Fibroblast of the aortic adventitia (primary cell): ENCODE measurements around the gene ANO8. TPM values are rescaled to one million over a fixed set of nuclear protein-coding genes. Genes with fewer than 3 reads are reported as not detected.
"Not testable (repeated sequence)": the region's sequence is repeated elsewhere in the genome, so short reads cannot be mapped to it uniquely, and the experiment has no call there.

Experiments
- DNase-seq: peaks from one replicate; pipeline ENCODE4 v3.0.0-alpha.2; 2010; ENCODE audit warnings: low read depth
- H3K4me3 ChIP-seq: 2 replicates; pipeline ENCODE4 v1.5.1; 2011; ENCODE audit warnings: low read depth, mild to moderate bottlenecking, control low read depth, low read length, moderate library complexity
- CTCF ChIP-seq: IDR thresholded peaks from 2 replicates; pipeline ENCODE4 v1.5.1; 2011; ENCODE audit warnings: mild to moderate bottlenecking, low read length, control low read depth, inconsistent platforms; ENCODE audit not compliant: insufficient read depth
- total RNA-seq: library from RNA; depleted of rRNA; stranded (reverse); fragments of >200 nt; gene quantifications from 2 replicates; pipeline ENCODE4 v1.2.3, GENCODE V29; 2012; ENCODE audit warnings: low replicate concordance

Gene ANO8
- total RNA-seq, 1 donor: 6.1 TPM

DNA sequence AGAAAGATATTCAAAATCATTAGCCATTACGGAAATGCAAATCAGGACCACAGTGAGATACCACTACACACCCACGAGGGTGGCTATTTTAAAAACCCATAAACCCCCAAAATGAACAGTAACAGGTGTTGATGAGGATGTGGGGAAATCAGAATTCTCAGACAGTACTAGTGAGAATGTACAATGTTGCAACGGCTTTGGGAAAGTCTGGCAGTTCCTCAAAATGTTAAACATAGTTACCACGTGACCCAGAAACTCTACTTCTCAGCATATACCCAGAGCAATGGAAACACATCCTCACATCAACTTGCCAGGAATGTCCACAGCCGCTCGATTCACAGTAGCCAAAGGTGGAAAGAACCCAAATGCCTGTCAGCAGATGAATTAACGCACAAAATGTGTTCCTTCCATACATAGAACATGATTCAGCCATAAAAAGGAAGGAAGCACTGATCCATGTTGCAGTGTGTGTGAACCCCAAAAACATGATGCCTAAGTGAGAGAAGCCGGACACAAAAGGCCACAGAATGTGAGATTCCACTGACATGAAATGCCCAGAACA, 35.5 kb upstream of the ANO8 start:
- peak; percentile 80 for DNase-seq
- H3K4me3 ChIP-seq: no peak overlapping the region
- TF ChIP-seq CTCF: no peak

- H3K4me3 ChIP-seq: no peak overlapping the region
These were observed 30.7 kb upstream of the ANO8 start for GRCh38 chr19:17365361-17365760.

DNA sequence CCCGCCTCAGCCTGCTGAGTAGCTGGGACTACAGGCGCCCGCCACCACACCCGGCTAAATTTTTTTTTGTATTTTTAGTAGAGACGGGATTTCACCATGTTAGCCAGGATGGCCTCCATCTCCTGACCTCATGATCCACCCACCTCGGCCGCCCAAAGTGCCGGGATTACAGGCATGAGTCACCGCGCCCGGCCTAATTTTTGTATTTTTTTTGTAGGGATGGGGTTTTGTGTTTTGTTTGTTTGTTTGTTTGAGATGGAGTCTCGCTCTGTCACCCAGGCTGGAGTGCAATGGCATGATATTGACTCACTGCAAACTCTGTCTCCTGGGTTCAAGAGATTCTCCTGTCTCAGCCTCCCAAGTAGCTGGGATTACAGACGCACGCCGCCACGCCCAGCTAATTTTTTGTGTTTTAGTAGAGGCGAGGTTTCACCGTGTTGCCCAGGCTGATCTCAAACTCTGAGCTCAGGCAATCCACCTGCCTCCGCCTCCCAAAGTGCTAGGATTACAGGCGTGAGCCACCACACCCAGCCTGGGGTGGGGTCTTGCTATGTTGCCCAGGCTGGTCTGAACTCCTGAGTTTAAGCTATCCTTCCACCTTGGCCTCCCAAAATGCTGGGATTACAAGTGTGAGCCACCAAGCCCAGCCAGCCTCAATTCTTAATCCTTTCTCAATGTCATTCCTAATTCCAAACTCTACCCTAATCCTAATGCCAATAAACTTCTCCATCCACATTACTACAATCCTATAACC, 29.4 kb upstream of the ANO8 start:
- not testable (repeated sequence) for H3K4me3 ChIP-seq, DNase-seq

More at GRCh38 chr19:17365361-17365760, 30.7 kb upstream of the ANO8 start:
- TF ChIP-seq CTCF: no peak
- DNase-seq: no peak

DNA sequence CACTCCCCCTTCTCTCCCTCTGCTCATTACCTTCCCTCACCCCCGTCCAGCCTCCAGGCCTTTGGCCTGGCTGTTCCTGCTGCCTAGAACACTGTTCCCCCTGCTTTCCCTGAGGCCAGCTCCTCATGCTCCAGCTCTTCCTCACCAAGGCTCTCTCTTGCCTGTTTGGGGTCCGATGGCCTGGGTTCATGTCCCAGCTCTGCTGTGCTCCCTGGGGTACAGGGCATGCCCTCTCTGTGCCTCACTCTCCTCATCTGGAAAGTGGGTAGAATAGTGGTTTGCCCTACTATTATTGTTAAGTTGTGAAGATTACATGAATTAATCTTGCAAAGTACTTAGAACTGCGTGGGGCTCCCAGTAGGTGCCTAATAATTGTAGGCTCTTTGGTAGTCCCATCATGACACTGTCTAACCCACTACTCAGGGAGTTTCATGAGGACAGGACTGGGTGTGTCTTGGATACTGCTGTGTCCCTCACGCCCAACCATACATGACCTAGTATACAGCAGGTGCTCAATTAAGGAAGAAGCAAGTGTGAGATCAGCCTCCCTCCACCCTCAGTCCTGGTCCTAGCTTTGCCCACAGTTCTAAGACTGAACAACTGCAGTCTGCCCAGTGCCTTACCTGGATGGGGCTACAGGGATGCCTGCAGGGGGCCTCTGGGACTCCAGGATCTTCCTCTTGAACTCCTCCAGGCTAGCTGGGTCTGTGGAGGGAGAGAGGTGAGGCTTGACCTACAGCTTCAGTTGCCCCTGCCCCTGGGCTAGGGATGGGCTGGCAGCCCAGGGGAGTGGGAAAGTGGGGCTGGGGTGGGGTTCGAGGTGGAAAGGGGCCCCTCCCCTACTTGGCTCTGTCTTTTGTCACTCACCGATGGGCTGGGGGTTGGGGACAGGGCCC, 25.5 kb upstream of the ANO8 start:
- DNase-seq: no peak
- H3K4me3 ChIP-seq: no peak overlapping the region
- no peak for TF ChIP-seq CTCF

DNA sequence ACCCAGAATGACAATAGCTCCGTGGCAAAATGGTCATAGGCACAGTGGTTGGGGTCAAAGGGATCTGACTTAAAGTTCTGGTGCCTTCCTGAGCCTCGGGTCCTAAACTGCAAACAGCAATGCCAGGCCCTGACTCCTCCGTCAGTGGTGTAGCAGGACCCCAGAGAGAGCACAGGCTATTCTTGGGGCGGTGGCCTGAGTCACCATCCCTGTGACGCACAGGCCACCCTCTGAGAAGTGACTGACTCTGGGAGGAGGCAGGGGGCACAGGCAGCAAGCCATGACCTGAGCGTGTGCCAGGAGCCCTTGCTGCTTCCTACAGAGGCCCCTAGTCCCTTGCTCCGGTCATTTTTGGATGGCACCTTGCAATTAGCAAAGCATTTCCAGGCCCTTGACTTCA, 23.7 kb upstream of the ANO8 start:
- DNase-seq: no peak
- no peak overlapping the region for H3K4me3 ChIP-seq
- TF ChIP-seq CTCF: no peak

DNA sequence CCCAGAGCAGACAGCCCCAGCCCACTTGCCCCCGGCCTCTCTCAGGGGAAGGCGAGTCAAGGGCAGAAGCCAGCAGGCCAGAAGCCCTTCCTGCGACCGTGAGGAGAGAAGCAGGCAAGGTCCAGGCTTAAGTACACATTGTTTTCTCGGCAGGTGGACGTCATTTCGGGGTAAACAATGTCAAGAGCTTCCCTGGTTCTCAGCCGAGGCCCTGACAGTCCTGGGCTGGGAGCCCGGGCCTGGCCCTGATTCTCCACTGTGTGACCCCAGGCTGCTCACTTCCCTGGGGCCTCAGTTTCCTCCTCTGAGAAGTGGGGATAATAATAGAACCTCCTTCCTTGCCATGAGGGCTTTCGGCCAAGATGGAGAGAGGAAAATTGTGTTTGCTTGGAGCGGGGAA, 23.1 kb upstream of the ANO8 start:
- no peak overlapping the region for H3K4me3 ChIP-seq
- no peak for DNase-seq
- no peak for TF ChIP-seq CTCF

DNA sequence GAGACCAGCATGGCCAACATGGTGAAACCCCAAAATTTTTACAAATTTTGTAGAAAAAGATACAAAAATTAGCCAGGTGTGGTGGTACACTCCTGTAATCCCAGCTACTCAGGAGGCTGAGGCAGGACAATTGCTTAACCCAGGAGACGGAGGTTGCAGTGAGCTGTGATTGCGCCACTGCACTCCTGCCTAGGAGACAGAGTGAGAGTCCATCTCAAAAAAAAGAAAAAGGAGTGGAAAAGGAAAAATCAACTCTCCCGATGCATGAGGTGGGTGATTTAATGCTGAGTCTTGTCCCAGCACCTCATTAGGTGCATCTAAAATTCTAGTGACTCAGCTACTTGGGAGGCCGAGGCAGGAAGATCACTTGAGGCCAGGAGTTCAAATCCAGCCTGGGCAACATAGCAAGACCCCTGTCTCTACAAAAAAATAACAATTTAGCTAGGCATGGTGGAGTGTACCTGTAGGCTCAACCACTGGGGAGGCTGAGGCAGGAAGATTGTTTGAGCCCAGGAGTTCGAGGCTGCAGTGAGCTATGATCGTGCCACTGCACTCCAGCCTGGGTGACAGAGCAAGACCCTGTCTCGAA, 22.5 kb upstream of the ANO8 start:
- no peak for DNase-seq
- no peak for TF ChIP-seq CTCF
- no peak overlapping the region for H3K4me3 ChIP-seq
